NCI-H460 (cell line): Measurements from ENCODE around the gene IDH3A. TPM values are rescaled to one million over a fixed set of nuclear protein-coding genes. Genes with fewer than 3 reads are reported as not detected.
"Not testable (repeated sequence)": the region's sequence is repeated elsewhere in the genome, so short reads cannot be mapped to it uniquely, and the experiment has no call there.

Experiments
- DNase-seq: peaks from one replicate; pipeline ENCODE4 v3.0.0-alpha.2; 2016; ENCODE audit warnings: low read depth; ENCODE audit errors: extremely low read depth
- total RNA-seq: library from RNA; depleted of rRNA; stranded (reverse); fragments of >200 nt; shearing (Covaris generic); gene quantifications from 2 replicates; pipeline ENCODE4 v1.2.3, GENCODE V29; 2014

IDH3A gene
- total RNA-seq, 1 experiment from 2014 or later, result 95.0 TPM

DNA sequence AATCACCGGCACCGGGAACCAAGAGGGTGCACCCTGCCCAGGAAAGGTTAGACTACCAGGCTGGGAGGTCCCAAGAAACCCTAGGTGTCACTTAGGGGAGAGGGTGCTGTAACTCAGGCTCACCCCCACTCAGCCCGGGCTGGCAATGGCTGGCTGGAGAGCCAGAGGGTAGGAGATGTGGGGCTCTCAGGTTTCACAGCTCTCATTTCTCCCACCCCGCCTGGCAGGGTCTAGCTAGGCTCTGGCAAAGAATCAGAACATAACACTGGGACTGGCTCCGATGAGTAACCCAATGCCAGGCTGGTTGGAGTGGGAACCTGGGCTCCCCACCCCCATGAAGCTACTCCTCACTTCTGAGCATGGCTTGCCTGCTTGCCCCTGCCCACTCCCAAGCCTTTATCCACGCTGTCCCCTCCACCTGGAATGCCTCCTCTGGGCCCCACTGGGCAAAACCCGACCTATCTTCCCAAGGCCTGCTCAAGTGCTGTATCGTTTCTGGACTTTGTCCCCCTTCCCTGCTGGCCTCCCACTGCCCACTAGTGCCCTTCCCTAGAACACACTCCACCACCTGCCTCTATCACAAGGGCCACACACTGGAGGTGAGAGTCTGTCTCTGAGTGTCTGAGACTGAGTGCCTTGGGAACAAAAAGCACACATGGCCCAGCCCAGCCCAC, 19.9 kb upstream of the IDH3A start:
- DNase-seq, result no peak

DNA sequence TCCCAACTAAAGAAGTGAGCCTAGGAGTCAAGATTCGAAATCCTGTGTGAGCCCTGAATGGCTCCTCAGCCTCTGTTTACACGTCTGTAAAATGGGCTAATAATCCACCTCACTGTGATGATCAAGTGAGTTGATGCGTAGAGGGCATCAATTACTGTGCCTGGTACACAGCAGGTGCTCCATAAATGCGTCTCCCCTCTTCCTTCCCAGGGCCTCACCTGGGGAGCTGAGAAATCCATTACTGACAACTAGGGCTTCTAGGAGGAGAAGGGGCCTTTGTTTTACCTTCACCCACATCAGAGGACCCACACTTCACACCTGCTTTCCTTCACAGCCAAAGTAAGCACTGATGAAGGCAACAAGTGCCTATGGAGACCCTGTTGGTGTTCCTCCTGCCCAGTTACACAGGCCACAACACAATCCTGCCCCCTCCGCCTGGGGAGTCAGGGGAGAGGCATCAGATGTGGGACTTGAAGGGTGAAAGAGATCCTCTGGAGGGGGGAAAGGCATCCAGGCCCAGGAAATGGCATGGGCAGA, 19.3 kb upstream of the IDH3A start:
- DNase-seq, result no peak

DNA sequence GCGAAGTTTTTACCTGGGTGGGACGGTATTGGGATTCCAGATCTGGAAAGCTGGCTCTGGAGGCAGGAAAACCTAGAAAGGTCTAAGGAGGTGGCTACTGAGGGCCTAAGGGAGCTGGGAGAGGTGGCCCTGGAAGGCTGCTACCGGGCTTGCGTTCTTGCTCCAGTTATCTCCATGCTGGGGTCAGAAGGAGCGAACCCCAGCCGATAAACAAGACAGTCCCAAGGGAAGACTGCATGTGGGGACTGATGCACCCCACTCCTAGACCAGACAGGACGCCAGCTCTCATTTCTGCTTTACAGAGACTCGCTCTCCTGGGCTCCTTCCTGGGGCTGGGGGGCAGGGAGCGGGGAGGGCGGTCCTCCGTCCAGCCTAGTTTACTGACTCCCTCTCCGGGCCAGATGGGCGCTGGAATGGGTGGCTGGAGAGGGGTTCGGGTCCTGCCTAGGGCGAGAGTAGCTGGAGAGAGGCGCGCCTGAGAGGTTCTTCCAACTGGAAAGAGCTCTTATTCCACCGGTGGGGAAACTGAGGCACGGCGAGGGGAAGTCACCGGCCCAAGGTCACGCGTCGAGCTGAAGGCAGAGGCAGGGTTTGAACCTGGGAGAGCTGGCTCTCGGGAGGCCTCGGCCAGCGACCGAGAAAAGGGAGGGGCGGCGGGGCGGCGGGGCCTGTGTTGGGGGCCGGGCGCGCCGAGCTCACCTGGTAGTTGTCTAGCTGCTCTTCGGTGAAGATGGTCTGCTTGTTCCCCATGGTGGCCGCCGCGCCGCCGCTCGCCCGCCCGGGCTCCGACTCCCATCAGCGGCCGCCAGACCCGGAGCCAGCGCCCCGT, 18.5 kb upstream of the IDH3A start:
- DNase-seq, result no peak

DNA sequence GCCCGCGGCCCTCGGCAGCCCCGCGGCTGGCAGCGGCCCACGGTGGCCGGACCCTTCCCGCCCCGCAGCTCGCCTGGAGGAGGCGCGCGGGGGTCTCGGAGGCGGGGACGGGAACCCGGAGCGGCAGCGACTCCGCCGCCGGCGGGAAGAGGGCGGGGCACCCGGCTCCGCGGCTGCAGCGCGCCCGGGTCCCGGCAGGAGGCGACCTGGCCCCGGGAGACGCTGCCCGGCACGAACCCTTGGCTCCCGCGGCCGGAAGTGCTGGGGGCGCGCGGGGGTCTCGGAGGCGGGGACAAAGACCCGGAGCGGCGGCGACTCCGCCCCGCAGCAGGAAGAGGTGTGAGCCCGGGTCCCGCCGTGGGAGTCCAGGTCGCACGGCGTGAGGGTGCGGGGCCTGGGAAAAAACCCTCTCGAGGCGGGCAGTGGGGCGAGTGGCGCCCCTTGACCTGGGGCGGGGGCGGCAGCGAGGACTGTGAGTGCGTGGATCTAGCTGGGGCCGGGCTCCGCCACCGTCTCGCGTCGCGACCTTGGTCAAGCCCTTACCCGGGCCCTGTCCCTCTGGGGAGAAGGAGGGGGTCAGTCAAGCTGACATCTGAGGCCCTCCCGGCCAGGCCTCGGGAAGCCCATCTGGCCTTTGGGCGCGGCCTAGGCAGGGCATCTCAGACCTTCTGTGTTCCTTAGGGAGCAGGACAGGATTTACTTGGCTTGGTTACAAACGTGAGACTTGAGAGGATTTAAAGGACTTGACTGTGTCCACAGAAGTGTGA, 17.7 kb upstream of the IDH3A start, which contains the start of gene CIB2:
TSS of gene CIB2 (minus strand) at position 151 of the 767 bp plus-strand sequence. CDS start 230 bp downstream, outside the sequence.
- peak; percentile 42 for DNase-seq

DNA sequence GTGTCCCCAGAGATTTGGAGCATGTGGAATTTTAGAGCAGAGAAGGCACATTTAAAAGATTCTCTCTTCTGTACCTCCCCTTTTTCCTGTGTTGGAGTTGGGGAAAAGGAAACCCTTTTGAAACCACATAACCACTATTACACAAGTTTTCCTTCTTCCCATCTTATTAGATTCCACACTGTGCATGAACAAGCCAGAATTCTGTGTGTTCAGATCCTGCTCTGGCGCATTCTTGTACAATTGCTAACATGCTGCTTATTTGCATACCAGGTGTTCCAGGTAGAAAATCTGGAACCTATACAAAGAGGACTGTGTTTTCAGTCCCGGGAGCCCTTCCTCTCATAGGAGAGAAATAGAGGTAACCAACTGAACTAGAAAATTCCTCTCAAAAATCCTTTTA, 15.4 kb upstream of the IDH3A start:
- no peak for DNase-seq

DNA sequence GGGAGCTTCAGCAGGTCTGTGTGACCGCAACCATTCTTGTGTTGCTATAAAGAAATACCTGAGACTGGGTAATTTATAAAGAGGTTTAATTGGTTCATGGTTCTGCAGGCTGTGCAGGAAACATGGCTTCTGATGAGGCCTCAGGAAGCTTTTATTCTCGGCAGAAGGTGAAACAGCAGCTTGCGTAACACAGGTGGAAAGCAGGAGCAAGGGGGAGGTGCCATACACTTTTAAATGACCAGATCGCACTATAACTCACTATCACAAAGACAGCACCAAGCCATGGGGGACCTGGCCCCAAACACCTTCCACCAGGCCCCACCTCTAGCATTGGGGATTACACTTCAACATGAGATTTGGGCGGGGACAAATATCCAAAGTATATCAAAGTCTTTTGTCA, 9.6 kb upstream of the IDH3A start:
- DNase-seq, result no peak

DNA sequence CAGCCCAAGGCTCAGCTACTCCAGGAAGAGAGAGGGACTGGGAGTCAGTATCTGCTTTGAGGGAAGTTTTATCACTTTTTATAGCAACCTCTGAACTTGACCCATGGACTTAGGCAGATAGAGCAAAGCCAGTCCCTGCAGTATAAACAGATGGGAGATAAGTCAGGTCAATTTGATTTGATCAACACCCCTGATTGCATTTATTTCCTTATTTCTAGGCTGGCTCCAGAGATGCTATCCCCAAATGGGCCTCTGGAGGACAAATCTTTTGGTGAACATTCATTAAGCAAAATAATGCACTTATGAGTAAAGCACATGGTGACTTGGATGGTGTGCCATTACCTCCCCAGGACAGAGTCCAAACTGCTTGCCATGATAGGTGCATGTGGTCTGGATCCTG, 8.9 kb upstream of the IDH3A start:
- DNase-seq, result no peak

DNA sequence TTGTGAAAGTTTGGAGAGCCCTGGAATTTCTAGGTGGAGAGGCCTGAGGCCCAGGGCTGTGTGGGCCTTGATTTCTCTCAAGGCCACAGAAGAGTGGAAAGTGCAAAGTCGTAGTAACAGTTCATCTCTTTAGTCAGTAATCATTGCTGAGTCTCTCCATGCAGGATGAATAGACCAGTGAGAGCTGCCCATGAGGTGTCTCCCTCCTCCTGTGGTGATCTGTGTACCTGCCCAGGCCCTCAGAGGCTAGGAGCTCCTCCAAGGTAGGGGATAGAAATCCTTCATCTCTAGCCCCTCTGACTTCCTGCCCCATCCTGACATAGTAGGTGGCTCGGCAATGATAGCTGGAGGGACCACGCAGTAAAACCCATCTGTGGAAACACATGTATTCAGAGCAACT, 6.8 kb upstream of the IDH3A start:
- DNase-seq, result no peak

DNA sequence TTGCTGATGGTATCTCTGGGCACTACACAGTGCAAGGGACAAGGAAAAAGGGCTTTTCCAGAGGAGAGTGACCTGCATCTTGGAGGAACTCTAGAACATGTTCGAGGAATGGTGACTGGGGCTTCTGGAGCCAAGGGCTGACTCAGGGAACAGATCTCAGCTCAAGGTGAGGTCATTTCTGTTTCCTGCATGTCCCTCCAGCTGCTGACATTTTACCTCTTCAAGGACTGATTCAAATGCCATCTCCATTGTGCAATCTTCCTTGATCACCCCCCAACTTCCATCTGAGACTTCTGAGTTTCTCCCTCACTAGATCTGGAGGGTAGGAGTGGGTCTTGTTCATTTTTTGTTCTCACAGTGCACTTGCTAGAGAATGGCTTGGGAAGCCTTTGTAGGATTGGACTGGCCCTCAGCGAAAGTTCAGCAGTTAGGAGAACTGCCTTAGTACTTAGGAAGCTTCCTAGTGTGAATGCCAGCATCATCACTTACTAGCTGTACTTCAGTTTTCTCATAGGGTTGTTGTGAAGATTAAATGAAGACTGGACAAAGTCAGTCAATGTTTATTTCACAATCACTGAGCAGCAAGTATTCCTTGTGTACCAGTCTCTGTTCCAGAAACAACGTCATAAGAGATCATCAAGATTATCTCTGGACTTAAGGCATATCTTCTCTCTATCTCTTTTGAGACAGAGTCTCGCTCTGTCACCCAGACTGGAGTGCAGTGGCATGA, 2.6 kb upstream of the IDH3A start:
- DNase-seq, result no peak

DNA sequence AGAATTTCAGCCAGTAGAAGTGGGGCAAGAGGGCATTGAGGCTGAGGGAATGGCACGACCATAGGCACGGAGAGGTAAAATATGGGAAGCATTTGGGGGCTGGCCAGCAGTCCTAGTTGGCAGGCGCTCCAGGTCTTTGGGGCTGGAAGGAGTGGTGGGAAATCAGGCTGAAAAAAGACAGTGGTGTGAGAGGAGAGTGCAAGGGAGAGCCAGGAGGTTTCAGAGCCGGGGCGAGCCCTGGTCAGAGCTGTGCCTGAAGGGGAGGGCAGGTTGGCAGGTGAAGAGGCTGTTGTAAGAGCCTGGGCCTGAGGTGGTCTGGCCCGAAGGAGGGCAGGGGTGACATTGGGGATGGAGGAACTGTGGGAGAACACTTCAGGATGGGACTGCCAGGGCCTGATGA, 1.6 kb upstream of the IDH3A start:
- no peak for DNase-seq

DNA sequence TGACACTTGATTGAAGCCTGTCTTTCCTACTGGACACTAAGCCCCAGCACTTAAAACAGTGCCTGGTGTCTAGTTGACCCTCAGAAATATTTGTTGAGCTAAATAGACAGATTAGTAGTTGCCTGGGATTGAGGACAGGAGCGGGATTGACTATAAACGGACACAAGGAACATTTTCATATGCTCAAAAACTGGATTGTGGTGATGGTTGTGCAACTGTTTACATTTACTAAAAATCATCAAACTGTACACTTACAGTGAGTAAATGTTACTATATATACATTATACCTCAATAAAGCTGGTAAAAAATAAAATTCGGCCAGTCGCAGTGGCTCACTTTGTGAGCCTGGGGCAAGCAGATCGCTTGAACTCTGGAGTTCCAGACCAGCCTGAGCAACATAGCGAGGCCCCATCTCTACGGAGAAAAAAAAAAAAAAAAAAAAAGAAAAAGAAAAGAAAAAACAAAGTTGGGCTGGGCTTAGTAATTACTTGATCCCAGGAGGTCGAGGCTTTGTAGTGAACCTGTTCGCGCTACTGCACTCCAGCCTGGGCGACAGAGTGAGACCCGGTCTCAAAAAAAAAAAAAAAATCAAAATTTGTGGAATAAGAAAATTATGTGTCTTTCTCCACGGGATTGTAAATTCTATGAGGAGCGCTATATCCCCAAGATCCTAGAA, 632 bp upstream of the IDH3A start:
- DNase-seq, result no peak

DNA sequence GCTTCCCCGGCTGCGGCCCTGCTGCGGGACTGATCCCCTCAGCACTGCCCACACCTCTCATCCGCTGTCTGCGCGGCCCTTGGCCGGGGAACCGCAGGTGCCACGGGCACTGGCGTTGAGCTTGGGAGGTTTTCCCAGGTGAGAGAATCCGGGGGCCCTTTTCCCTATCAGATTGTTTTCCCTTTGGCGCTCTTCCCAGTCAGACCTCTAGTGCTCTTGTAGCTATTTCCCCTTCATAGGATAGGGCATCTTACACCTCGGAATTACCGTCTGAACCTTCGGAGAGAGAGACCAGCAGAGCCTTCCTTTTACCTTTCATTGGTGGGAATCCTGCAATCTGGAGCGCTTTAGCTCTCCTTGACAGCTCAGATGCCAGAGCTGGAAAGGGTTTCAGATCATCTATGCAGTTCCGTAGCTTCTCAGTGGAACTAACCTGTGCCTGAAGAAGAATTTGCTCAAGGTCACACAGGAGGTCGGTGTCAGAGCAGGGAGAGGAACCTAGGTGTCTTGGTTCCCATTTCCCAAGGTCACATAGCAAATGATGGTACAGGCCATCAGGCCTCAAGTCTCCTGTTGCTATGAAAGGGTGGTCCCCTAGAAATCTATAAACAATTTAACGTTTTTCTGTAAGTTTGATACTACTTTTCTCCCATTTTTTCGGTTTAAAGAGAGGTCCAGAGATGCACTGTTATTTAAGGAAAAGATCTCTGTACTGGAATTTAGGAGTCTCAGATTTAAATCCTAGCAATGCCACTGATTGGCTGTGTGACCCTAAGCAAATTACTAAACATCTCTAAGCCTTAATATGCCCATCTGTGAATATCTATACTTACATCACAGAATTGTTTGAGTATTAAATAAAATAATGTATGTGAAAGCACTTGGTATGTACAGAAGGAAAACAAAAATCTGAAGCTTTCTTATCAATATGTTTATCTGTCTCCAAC, 916 bp downstream of the IDH3A start:
- DNase-seq, result no peak

DNA sequence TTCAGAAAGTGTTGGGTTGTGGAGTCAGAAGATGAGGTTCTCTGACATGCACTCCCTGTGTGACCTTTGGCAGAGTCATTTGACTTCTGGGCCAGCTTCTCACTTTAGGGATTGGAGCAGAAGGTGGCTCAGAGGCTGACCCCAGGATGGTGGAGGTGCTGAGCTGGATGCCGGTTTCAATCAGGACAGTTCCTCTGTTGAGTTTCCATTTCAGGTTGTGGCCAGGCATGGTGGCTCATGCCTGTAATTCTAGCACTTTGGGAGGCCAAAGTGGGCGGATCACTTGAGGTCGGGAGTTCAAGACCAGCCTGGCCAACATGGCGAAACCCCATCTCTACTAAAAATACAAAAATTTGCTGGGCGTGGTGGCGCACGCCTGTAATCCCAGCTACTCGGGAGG, 1.9 kb downstream of the IDH3A start:
- DNase-seq, result not testable (repeated sequence)

DNA sequence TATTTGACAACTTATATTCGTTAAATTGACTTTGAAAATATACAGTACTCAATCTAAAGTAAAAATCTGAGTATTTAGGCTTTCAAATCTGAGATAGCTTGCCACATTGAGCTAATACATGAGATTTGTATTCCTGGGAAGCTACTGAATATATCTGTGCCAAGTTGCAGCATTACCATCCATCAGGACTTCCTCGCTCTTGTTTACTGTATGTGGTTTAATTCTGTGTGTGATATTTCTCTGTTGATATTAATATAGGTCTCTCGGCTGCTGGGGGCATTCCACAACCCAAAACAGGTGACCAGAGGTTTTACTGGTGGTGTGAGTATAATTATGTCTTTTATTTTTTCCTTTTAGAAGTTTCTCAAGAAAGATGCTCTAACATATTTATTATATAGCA, 5.8 kb downstream of the IDH3A start:
- no peak for DNase-seq

DNA sequence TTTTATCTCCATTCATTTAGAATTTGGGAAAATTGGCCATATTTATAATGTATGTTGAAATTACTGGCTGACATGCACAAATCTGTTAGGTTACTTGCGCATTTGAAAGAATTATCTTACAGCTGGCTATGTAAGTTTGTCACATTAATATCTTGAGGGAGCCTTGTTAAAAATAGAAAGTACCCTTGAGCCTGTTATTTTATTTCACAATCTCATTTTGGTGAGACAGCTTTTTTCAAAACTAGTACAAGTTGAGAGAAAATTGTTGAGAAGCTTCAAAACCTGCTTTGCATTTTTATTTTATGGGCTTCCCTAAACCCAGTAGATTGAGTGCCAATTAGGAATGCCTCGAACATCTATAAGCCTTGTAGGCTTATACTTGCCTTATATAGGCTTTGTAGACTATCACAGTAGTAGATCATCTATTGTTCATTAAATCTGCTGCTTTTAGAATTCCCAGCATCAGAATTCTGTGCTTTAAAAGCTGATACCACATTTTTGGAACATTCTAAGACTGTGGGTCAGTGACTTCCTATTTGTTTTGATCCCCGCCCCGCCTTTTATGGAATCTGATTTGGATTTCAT, 6.3 kb downstream of the IDH3A start:
- no peak for DNase-seq

DNA sequence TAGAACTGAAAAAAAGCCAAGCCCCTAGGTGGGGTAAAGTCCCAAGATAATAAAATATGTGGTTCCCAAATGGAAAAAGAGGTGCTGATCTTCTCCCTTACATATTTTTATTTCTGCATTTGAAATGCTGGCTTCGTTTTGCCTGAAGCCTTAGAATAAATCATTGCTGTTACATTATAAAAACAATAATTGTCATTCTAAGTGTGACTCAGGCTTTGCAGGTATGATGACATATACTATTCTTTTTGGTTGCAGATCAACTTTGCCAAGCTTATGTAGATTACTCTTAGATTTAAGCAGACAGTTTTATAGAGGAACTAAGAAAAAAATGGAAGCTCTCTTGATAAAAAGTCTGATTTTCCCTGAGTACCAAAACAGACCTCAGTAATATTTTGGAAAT, 7.5 kb downstream of the IDH3A start:
- no peak for DNase-seq

DNA sequence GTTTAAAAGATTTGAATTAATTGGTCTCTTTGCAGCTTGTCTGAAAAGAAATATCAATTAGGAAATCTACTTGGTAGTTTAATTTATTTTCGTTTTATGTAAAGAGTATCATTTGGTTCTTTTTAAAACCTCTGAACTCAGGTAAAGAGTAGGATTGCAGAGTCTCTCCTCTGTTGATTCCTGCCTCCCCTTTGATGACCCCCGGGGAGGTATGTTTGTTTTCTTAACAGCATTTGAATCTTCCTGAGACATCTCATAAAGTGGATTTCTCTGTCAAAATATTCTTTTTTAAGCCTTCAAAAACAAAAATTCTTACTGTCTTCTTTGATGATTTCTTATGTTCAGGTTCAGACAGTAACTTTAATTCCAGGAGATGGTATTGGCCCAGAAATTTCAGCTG, 8.0 kb downstream of the IDH3A start:
- DNase-seq, result no peak

DNA sequence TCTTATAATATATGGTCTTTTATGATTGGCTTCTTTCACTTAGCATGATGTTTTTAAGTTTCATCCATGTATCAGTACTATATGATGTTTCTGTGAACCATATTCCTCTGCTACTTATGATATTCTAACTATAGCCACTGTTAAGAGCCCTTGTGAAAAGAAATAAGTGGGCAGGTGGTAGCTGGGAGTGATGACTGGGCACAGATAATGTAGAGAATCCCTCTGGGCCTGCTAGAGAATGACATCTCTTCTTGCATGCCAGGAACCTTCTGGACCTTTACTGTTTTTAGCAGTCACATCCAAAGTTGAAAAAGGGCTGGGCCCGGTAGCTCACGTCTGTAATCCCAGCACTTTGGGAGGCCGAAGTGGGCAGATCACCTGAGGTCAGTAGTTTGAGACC, 10.2 kb downstream of the IDH3A start:
- DNase-seq, result no peak
